Measurements from ENCODE around the gene AMHR2.

DNA sequence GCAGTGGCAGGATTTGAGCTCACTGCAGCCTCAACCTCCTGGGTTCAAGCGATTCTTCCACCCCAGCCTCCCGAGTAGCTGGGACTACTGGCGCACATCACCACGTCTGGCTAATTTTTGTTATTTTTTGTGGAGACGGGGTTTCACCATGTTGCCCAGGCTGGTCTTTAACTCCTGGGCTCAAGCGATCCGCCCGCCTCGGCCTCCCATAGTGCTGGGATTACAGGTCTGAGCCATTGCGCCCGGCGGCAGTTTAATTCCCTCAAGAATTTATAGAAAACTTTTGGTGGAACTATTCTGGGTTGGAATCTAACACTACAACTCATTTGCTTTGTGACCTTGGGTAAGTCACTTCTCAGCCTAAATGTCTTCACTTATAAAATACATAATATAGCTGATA is 45.4 kb upstream of the AMHR2 start:
- TF ChIP-seq, protein P1, sequence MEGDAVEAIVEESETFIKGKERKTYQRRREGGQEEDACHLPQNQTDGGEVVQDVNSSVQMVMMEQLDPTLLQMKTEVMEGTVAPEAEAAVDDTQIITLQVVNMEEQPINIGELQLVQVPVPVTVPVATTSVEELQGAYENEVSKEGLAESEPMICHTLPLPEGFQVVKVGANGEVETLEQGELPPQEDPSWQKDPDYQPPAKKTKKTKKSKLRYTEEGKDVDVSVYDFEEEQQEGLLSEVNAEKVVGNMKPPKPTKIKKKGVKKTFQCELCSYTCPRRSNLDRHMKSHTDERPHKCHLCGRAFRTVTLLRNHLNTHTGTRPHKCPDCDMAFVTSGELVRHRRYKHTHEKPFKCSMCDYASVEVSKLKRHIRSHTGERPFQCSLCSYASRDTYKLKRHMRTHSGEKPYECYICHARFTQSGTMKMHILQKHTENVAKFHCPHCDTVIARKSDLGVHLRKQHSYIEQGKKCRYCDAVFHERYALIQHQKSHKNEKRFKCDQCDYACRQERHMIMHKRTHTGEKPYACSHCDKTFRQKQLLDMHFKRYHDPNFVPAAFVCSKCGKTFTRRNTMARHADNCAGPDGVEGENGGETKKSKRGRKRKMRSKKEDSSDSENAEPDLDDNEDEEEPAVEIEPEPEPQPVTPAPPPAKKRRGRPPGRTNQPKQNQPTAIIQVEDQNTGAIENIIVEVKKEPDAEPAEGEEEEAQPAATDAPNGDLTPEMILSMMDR (optimal IDR thresholded peaks at IDR 0.05 in 1 of 3, IDR thresholded peaks at IDR 0.05 in 1 of 3, conservative IDR thresholded peaks at IDR 0.05 in 1 of 3; ENCODE audit: extremely low read depth in 1 of 3, insufficient read depth in 2 of 3, low read length in 3 of 3) = no peak
- TF ChIP-seq EZH2 (IDR thresholded peaks at IDR 0.05; ENCODE audit: low read length) = no peak

Measured in keratinocyte (primary cell).